SIG-M5 (cell line): Measurements from ENCODE around the gene ANXA2.
A peak's percentile ranks its signal among the peaks of the same experiment; 100 is the strongest.
"Not testable (repeated sequence)": the region's sequence is repeated elsewhere in the genome, so short reads cannot be mapped to it uniquely, and the experiment has no call there.

Source experiments
- DNase-seq: peaks from one replicate; lab custom pipeline; 2025; lab: John Stamatoyannopoulos, UW

ANXA2 gene

DNA sequence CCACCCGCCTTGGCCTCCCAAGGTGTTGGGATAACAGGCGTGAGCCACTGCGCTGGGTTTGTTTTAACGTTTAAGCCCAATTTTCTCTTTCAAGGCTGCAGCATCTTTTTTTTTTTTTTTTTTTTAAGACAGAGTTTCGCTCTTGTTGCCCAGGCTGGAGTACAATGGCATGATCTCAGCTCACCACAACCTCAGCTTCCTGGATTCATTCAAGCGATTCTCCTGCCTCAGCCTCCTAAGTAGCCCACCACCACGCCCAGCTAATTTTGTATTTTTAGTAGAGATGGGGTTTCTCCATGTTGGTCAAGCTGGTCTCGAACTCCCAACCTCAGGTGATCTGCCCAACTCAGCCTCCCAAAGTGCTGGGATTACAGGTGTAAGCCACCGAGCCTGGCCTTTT, 12.6 kb upstream of the ANXA2 start:
- DNase-seq, result not testable (repeated sequence)

DNA sequence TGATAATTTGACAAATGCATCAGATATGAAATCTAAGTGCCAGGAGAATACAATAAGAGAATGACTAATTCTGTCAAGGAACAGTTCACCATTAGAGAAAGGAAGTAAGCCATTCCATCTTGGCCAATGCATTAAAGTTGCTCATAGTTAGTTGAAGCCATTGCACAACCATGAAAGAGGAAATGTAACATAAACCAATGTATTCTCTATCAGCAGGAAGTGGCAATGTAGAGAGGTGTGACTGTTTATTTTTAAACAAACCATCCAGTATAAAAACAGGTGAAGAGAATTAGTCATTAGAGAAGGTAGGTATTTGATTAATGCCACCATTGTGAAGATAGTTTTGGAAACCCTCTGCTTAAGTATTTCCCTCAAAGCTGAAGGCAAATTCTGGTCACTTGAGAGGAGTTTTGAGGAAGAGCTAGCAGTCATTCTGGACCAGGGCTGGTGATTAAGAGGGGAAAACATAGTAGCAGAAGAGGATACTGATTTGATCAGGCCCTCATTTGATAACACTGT, 10.7 kb upstream of the ANXA2 start:
- DNase-seq, result peak; percentile 68

DNA sequence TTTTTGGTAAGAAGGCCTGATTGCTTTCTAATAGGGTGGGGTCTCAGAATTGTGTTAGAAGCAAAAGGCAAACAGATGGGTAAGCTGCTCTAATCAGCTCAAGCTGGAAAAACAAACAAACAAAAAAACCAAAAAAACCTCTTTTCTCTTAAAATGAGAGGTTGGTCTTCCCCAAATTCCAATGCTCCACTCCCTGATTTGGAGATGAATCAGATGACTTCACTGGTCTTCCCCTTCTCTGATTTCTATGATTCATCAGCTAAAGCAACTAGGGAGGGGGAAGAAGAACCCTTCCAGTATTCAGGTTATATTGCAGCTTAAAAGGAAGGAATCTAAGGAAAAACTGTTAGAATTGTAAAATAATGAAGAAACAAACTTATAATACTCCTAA, 9.6 kb upstream of the ANXA2 start:
- no peak for DNase-seq

DNA sequence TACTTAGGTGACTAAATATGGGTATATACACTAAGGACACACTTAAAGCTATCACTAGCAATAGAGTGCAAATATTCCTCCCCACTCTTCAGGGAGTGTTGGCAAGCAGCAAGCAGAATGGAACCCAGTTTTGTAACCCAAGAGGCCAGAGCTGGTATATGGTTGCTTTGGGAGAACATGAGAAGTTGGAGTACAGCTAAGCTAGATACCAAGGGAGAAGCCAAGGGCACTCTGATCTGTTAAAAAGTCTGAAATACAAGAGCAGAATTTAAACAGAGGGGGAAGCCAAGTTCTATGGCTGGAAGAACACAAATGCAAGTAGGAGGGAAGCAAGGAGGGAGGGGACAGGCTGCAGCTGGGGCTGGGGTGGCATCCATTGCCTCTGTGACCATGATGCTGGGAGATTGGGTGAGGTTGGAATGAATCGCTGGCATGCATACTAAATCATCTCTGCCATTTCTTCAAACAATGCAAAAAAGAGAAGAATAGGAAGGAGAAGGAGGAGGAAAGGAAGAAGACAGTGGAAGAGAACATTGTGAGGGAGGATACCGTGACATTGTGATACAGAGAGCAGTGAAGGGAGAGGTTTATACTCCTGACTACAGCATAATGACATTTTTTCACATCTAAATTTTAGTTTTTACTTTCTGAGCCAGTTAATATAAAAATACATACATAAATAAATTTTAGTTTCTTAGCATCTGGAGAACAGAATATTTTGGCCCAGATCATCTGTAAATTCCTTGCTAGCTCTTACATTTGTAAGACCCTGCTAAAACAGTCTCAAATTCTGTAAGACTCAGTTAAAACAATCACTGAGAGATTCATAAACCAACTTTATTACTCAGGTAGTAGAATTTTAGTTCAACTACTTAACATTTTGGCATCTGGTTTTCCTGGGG, 9.0 kb upstream of the ANXA2 start:
- DNase-seq, result no peak

DNA sequence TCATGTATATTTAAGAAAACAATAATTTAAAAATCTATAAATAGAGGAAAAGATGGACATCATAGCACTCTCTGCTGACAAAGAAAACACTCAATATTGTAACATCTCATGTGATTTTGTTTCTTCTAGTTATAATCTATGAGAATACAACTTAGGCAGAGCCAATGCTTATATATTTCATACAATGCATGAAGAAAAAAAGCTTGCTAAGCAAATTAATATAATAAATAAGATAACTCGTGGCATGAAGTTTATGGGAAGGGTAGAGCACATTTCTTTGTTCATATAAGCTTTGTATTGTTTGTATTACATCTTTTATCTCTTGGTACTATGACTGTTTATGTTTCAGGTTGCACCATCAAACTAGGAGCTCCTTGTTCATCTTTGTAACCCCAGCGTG, 7.6 kb upstream of the ANXA2 start:
- no peak for DNase-seq

DNA sequence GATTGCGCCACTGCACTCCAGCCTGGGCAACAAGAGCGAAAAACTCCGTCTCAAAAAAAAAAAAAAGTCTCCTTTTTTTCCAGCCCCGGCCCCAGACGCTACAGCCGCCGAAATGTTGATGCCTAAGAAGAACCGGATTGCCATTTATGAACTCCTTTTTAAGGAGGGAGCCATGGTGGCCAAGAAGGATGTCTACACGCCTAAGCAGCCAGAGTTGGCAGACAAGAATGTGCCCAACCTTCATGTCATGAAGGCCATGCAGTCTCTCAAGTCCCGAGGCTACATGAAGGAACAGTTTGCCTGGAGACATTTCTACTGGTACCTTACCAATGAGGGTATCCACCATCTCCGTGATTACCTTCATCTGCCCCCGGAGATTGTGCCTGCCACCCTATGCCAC, 6.6 kb upstream of the ANXA2 start:
- not testable (repeated sequence) for DNase-seq

DNA sequence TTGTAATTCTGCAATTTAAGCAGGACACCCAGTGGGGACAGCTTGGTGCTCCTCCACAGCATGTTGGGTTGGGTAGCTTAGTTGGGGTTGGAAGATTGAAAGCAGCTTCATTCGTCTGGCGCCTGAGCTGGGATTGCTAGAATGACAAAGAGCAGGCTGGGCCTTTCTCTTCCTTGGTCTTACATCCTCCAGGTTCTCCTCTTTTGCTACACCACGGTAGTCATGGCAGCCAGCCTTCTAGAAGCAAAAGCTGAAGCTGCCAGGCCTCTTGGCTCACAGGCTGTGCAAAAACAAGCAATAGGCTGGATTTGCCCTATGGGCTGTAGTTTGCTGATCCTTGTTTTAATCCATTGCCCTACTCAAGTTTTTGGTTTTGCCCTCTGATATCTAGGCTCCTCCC, 3.2 kb upstream of the ANXA2 start:
- no peak for DNase-seq

DNA sequence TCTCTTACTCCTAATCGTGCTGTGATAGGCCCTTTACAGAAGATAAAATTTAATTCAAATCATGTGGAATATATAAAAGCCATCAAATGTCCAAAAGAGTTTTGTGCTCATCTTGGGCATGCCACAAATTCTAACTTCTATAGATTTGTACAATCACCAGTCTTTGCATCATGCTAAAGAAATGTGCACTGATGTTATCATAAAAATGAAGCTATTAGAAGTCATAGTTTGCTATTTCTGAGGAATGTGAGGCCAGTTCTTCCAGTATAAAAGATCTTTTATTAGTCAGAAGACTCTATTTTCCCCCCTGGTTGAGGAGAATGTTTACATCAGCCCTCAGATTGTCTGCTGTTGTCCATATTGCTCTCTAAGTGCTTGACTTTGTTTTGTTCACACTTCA, 2.1 kb upstream of the ANXA2 start:
- no peak for DNase-seq

DNA sequence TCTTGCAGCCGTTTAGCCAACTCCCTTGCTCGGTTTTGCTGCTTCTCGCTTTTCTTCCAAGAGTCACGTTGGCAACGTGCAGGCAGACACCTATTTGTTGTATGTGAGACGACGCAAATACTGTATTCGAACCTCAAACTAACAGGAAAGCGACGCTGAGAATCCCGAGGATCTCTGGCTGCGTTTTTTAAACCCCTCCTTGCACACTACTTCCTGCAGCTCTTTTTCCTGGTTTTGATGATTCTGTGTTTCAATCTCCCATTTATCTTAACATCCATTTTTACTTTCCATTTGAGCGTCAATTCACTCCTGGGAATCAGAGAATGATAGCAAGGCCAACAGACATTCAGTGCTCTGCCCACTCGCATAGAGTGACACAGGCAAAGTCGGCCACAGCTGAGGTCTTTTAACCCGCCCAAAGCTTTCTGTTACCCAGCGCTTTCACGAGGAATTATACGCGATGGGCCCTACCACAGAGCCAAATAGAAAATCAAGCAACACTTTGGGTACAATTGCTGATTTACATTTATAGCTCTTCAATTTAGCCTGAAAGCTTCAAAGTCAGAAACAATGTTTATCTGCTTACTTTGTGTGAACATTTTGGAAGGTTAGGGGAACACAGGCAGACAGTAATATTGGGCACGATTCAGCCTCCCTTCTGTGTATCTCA, 1.6 kb upstream of the ANXA2 start:
- no peak for DNase-seq

DNA sequence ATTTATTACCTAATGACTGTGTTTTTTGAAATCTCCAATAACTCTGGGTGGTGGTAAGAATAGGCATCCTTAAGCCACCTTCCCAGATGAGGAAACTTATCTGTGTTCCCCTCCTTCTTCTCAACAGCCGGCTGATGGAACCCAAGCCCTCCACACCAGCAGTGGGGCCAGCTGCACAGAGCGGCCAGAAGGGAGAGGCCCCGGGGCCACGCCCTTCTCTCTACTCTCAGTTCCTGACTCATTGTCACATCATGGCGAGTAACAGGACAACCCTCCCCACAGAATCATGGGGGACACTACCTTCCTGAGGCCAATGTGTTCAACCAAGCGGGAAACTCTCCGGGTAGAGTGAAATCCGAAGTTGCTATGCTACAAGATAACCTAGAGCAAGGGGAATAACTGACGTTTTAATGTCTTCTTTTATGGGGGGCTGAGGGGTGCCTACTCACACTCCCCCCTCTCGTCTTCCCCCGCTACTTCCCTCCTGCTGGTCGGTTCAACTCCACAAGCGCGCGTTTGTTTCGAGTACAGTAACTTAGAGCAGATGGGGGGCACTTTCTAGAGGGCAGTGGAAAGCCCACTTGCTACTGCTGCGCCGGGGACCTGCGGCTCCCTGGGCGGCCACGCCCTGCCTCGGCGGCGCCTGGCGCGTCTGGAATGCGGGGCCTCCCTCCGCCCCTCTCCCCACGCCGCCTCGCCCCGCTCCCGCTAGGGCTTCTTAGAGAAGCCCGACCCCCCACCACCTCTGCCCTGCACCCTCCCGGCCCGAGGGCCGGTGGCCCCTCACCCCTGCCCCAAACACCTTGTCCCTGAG, 621 bp downstream of the ANXA2 start:
- no peak for DNase-seq

DNA sequence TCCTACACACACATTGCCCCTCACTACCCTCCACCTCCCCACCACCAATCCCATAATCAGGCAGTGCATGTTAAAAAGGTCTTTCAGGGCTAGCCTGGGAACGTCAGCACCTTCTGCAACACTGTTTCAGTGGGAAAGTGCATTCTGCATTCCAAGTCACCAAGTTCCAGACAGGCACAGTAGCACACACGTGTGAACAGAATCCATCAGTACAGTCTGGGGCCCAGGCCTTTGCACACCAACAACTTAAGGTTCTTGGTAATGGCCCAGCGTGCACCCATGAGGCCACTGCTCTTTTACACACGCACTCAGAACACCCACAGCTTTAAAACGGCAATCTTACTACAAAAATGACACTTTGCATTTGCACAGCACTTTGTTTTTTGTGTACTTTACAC, 1.2 kb downstream of the ANXA2 start:
- DNase-seq, result no peak

DNA sequence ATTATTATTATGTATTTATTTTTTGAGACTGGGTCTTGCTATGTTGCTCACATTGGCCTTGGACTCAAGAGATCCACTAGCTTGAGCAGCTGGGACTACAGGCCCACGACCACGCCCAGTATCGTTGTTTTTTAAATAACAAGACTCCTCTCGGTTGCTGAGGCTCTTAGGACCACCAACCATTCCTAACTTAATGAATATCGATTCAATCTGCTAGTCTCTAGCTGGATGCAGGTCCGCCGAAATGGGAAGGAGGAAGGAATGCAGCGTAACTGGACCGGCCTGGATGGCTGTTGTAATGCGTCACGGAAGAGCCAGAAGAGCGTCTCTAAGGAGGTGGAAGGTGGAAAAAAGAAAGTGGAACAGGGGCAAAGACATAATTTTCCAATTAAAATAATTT, 1.7 kb downstream of the ANXA2 start:
- DNase-seq, result no peak

DNA sequence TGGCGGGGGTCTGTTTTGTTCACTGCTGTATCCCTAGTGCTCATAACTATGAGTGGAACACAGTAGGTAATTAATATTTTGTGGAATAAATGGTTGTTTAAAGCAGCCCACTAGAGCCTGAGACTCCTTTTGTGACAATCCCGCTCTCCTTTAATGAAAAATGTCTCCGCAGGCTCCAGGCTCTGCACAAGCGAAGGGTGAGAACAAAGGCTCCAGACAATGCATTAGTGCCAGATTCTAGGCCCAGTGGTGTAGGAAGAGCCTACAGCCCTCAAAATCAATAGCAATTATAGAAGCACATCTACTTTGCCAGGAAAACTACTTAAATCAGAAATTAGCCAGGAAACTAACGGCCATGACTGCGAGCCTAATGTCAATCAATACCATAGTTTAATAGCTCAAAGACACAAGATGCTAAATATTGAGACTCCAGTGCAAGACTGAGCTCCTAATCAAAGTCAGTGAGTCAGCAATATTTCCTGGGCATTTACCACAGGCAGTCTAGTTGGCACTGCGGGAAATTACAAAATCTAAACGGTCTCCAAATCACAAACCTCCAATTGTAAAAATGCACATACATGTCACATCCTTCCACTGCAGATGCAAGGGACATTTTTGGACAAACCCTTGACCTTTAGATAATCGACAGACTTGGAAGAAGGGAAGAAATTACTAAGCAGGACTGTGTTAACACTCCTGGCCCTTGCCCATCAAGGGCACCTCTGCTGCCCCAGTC, 2.3 kb downstream of the ANXA2 start:
- DNase-seq, result no peak

DNA sequence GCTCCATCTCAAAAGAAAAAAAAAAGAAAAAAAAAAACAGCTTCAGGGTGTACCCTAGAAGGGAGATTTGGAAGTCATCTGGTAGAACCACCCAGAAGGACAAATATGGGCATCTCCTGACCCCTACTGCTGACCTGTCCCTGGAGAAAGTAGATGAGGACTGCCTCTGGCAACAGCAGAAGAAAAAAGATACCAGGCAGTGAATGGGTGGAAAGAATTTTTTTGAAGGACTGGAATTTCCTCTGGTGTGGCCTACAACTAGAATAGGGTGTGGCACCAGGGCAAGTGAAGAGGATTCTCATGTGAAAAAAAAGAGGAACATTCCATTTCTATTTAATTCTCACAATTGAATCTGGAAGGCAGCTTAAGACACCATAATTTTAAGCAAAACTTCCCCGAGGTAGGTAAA, 3.1 kb downstream of the ANXA2 start:
- no peak for DNase-seq

DNA sequence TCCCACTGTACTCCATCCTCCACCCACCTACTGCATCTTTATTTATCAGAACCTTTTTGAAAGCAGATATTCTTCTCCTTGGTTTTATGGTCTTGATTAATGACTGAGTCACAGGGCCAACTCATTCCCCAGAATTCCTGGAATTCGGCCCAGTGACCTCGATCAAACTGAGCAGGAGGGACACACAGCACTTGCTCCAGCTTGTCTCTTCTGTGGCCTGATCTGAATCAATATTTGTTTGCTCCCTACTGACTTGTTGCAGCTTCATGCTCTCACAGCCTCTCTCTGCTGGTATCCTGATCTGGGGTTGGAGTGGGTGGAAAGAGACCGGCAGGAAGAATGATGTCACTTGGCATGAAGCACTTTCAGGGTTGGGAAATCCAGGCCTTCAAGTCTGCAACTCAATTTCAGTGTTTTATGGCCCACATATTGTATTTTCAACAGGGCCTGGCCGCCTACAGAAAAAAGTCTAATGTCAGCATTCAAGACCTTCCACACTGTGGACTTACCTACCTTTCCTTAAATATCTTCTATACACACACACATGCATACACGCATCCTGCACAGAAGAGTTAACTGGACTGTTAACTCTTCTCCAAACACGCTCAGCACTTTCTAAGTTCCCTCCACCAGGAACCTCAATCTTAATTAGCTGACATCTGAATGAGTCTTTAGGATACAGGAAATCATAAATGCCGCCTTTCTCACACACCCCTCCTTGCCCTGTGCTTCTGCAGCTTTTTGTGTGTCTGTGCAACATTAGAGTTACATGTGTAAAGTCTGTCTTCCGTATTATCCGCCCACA, 4.6 kb downstream of the ANXA2 start:
- DNase-seq, result no peak

DNA sequence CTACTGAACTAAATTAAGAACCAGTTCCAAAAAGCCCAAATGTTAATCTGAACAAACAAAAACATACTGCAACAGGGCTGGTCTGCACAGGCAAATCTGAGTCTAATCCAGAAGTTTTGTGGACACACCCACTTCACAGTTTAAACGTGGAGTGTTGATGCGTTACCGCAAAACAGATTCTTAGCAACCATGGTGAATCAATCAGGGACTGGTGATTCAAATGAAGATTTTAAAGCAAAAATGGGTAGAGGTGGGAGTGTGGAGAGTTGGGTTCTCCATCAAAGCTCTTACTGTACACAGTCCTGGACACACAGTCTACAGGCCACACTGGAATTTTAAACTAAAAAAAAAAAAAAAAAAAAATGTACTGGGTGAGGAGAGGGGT, 5.2 kb downstream of the ANXA2 start:
- DNase-seq, result no peak

DNA sequence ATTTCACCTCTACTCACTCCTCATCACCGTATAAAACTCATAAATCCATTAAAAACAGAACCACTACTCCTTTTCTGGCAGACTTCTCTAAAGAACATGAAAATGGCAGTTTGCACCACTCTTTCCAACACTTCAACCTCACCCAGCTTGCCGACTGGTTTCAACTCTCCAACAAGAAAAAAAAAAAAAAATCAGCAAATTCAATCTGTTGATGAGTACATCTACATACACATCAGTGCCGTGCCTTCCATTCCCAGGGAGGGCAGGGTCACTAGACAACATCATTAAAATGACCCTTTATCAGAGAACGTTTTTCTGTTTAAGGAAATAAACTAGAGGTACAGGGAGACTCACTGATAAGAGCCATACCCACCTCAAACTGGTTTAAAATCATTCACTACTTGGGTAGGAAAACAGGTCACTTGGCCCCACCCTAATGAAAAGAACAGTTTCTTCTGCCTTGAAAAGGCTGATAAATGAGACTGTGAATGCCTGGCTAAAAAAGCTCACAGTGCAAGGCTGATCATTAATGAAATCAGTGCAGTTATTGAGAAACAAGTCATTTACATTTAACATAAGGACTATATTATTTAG, 6.0 kb downstream of the ANXA2 start:
- DNase-seq, result no peak

DNA sequence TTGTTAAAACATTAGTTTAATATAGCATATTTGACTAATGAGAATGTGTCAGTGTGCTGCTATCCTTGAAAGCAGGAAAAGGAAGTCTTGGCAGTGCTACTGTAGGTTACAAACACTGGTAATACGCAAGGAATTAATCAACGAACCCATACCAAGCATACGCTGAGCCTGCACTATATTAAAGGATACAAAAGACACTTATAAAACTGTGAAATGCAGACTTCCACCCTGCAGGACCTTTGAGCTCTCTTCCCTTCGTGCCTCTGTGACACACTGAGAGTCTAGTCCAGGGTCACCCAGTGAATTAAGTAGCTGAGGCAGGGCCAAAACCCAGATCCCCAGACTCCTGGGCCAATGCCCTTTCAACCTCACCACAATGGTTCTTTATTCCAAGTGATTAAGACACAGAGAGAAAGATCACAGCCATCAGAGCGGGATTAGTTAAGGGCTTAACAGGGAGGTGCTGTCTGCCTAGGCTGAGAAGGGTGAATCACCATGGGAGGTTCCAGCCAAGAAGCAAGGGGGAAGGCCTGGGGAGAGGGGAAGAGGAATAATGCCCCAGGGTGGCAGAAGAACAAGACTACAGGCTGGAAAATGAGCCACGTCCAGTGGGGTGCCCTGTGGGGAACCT, 6.8 kb downstream of the ANXA2 start:
- no peak for DNase-seq

DNA sequence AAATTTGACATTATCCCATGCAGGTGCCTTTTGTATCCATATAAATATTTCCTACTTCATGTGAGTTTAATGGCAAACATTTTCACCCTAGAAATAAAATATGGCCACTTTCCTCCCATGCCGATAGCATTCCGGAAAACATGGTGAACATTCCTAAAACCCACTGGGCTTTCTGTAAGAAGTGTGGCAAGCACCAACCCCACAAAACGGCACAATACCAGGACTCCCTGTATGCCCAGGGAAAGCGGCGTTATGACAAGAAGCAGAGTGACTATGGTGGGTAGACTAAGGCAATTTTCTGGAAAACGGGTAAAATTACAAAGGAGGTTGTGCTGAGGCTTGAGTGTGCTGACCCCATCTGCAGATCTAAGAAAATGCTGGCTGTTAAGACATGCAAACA, 7.6 kb downstream of the ANXA2 start:
- DNase-seq, result no peak
